HG03159 (cell line): ENCODE measurements around the gene HEPHL1.
A peak's percentile ranks its signal among the peaks of the same experiment; 100 is the strongest.

Source experiments
- ATAC-seq: cut with Tn5 transposase; IDR thresholded peaks from one replicate; pipeline ENCODE4 v1.9.1; 2021; ENCODE audit warnings: mild to moderate bottlenecking, moderate library complexity; ENCODE audit not compliant: unreplicated experiment

Gene HEPHL1

GRCh38 chr11:94129512-94130297, 108.6 kb downstream of the HEPHL1 start:
- ATAC-seq = no peak

- ATAC-seq = no peak
Observed at GRCh38 chr11:94130298-94131046, 109.3 kb downstream of the HEPHL1 start.

- no peak for ATAC-seq
Observed at GRCh38 chr11:94131047-94131717, 110.0 kb downstream of the HEPHL1 start.

GRCh38 chr11:94131718-94132115, 110.6 kb downstream of the HEPHL1 start:
- no peak for ATAC-seq

- no peak for ATAC-seq
Observed at GRCh38 chr11:94132152-94132558, 111.0 kb downstream of the HEPHL1 start.

GRCh38 chr11:94132823-94133408, 111.8 kb downstream of the HEPHL1 start:
- no peak for ATAC-seq

GRCh38 chr11:94133752-94134151, 112.6 kb downstream of the HEPHL1 start:
- no peak for ATAC-seq

GRCh38 chr11:94134651-94135512, 113.7 kb downstream of the HEPHL1 start:
- peak; percentile 50 for ATAC-seq

GRCh38 chr11:94139416-94139815, 118.3 kb downstream of the HEPHL1 start:
- no peak for ATAC-seq

- no peak for ATAC-seq
Observed at GRCh38 chr11:94140154-94140655, 119.1 kb downstream of the HEPHL1 start.

- no peak for ATAC-seq
Observed at GRCh38 chr11:94141511-94142307, 120.6 kb downstream of the HEPHL1 start.

- no peak for ATAC-seq
Observed at GRCh38 chr11:94142308-94143281, 121.4 kb downstream of the HEPHL1 start.

GRCh38 chr11:94144216-94144615, 123.1 kb downstream of the HEPHL1 start:
- ATAC-seq = no peak

GRCh38 chr11:94144664-94145063, 123.5 kb downstream of the HEPHL1 start:
- no peak for ATAC-seq

GRCh38 chr11:94145431-94145830, 124.3 kb downstream of the HEPHL1 start:
- no peak for ATAC-seq

- ATAC-seq = no peak
Observed at GRCh38 chr11:94145916-94146315, 124.8 kb downstream of the HEPHL1 start.

GRCh38 chr11:94147433-94147845, 126.3 kb downstream of the HEPHL1 start:
- no peak for ATAC-seq

GRCh38 chr11:94148189-94148588, 127.0 kb downstream of the HEPHL1 start:
- ATAC-seq = no peak
